GM12891 (cell line): Measurements from ENCODE around the gene SCGB2B2.

ENCODE experiments used
- POLR2A ChIP-seq: IDR thresholded peaks from 2 replicates; pipeline ENCODE4 v1.6.1; 2011; ENCODE audit warnings: low read depth, low read length, control low read depth
- SPI1 ChIP-seq: IDR thresholded peaks from 2 replicates; pipeline ENCODE4 v1.6.1; 2011; ENCODE audit warnings: low read depth, low read length, control low read depth

DNA sequence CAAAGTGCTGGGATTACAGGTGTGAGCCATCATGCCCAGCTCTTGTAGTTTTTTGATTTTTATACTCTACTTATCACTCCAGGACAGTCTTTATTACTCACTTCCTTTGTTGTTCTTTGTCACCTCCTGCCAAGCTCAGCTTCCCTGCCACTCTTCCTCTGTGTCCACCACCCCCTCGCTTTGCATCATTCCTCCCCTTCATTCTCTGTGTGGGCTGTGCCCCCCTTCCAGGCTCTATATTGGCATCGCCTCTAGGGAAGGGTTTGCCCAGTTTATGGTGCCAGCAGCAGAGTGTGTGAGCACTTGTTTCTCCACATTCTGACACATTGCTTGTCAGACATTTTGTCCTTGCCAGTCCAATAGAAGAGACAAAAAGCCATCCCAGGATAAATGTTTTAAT lies 15.6 kb upstream of the SCGB2B2 start:
- TF ChIP-seq SPI1 (no peak), POLR2A (no peak)
